ENCODE results near the gene PSME3IP1. TPM values are rescaled to one million over a fixed set of nuclear protein-coding genes. Genes with fewer than 3 reads are reported as not detected.

The PSME3IP1 gene
- polyA plus RNA-seq, 1 experiment: 68.9 TPM

DNA sequence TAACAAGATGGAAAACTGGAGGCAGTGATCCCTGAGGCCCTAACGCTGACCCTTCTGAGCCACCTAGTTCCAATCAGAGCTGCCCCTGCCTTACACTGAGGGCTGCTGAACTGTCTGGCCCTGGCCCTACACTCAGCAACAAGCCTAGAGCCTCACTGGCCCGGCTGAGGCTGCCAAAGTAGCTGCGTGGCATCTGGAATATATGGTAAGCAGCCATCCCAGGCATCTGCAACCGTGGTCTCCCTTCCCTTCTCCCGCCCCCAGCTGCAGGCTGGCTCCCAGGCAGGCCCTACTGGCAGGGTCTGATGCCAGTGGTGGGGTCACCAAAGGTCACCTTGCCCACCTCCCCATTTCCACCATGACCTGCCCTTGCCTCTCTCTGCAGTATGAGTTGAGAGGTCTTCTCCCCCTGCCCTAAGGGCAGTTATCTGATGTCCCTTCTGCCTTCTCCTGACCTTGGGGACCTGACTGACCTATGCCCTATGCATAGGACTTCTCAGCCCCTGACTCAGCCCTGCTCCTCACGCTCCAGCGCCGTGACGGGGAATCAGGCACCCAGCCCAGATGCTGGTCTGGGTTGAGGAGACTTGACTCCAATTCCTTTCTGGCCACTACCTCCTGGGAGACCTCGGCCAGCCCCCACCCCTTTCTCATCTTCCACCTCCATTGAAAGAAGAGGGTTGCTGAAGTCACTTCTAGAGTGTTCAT lies 48.1 kb downstream of the PSME3IP1 start:
- Histone ChIP-seq H3K27me3 (ENCODE audit: control insufficient read depth, insufficient read depth, low read length) (no peaks in the 10 kb centered on the region), H3K27ac (ENCODE audit: low read depth, low read length) (no peak overlapping the region), H3K4me3 (ENCODE audit: low read depth, low read length) (no peak overlapping the region), H3K9me3 (ENCODE audit: control insufficient read depth, insufficient read depth, low read length) (no peaks in the 10 kb centered on the region; the same call in 1 of the 2 replicates)
- DNase-seq (ENCODE audit: low read depth, low spot score): no peak
- ChIA-PET POLR2A (no interaction called here), CTCF (interaction anchor here (1.1 kb wide), 1 partner anchor 54 kb away, joined by 3 read pairs; no protein-coding TSS in a partner anchor)
- TF ChIP-seq, protein P1, sequence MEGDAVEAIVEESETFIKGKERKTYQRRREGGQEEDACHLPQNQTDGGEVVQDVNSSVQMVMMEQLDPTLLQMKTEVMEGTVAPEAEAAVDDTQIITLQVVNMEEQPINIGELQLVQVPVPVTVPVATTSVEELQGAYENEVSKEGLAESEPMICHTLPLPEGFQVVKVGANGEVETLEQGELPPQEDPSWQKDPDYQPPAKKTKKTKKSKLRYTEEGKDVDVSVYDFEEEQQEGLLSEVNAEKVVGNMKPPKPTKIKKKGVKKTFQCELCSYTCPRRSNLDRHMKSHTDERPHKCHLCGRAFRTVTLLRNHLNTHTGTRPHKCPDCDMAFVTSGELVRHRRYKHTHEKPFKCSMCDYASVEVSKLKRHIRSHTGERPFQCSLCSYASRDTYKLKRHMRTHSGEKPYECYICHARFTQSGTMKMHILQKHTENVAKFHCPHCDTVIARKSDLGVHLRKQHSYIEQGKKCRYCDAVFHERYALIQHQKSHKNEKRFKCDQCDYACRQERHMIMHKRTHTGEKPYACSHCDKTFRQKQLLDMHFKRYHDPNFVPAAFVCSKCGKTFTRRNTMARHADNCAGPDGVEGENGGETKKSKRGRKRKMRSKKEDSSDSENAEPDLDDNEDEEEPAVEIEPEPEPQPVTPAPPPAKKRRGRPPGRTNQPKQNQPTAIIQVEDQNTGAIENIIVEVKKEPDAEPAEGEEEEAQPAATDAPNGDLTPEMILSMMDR (IDR thresholded peaks at IDR 0.05; ENCODE audit: low read depth, low read length): no peak

DNA sequence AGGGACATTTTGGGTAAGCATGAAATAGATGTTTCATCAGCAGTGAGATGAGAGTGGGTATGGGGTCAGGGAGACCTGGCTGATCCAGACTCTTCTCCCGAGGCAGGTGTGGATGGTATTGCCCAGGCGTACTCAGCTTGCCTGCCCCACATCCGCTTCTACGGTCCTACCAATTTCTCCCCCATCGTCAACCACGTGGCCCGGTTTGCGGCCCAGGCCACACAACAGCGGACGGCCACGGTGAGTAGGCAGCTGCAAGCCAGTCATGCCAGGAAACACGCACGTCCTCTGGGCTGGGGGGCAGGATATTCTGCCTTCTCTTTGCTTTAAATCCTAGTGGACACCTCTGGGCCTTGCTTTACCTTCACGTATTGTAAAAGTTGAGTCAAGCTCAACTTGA lies 48.8 kb downstream of the PSME3IP1 start:
- POLR2A ChIA-PET: no interaction called here
- no peaks in the 10 kb centered on the region for H3K27me3 ChIP-seq (ENCODE audit: control insufficient read depth, insufficient read depth, low read length)
- H3K9me3 ChIP-seq (ENCODE audit: control insufficient read depth, insufficient read depth, low read length): no peaks in the 10 kb centered on the region; the same call in 1 of the 2 replicates
- DNase-seq (ENCODE audit: low read depth, low spot score): no peak
- H3K27ac ChIP-seq (ENCODE audit: low read depth, low read length): no peak overlapping the region
- CTCF ChIA-PET: interaction anchor here (0.6 to 1.1 kb wide), 2 partner anchors 53 to 271 kb away, joined by 3 read pairs; no protein-coding TSS in a partner anchor
- H3K4me3 ChIP-seq (ENCODE audit: low read depth, low read length): no peak overlapping the region
- TF ChIP-seq, protein P1 (IDR thresholded peaks at IDR 0.05; ENCODE audit: low read depth, low read length): no peak

DNA sequence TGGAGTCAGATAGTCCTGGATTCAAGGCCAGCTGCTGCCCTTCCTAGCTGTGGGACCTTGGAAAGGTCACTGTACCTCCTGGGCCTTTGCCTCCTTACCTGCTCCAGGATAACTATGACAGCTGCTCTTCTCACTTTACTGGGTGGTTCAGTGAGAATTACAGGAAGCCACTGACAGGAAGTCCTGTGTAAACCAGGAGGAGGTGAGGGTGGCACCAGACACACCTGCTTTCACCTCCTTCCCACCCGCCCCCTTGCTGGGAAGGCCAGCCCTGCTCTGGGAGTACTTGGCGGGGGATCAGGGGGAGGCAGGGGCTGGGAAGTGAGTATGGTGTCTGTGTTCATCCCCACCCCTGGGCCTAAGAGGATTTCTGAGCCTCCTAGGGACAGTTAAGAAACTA lies 50.9 kb downstream of the PSME3IP1 start:
- no peak for DNase-seq (ENCODE audit: low read depth, low spot score)
- H3K27me3 ChIP-seq (ENCODE audit: control insufficient read depth, insufficient read depth, low read length): no peaks in the 10 kb centered on the region
- H3K9me3 ChIP-seq (ENCODE audit: control insufficient read depth, insufficient read depth, low read length): no peaks in the 10 kb centered on the region; the same call in 1 of the 2 replicates
- no peak overlapping the region for H3K4me3 ChIP-seq (ENCODE audit: low read depth, low read length)
- H3K27ac ChIP-seq (ENCODE audit: low read depth, low read length): no peak overlapping the region
- CTCF ChIA-PET: no interaction called here
- POLR2A ChIA-PET: interaction anchor here (0.6 kb wide), 1 partner anchor 313 kb away, joined by 5 read pairs; no protein-coding TSS in a partner anchor
- TF ChIP-seq, protein P1 (IDR thresholded peaks at IDR 0.05; ENCODE audit: low read depth, low read length): no peak

DNA sequence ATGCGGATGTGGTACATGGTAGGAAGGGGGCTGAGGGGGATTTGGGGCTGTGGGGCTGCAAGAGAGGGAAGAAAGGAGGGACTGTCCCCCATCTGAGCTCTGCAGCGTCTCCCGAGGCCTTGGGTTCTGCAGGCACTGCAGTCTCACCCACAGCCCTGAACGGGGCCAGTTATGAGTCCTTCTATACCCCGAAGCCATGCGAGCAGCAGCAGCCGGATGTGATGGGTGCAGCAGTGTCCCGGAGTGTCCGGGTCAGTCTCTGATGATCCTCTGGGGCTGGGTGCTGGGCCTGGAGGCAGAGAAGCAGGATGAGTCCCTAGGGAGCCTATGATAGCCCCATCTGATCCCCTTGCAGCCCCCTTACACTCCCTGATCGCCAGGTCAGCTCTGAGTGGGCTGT lies 52.0 kb downstream of the PSME3IP1 start:
- Histone ChIP-seq H3K27me3 (ENCODE audit: control insufficient read depth, insufficient read depth, low read length) (no peaks in the 10 kb centered on the region), H3K9me3 (ENCODE audit: control insufficient read depth, insufficient read depth, low read length) (no peaks in the 10 kb centered on the region; the same call in 1 of the 2 replicates), H3K27ac (ENCODE audit: low read depth, low read length) (no peak overlapping the region), H3K4me3 (ENCODE audit: low read depth, low read length) (no peak overlapping the region)
- ChIA-PET POLR2A (no interaction called here), CTCF (no interaction called here)
- DNase-seq (ENCODE audit: low read depth, low spot score): no peak
- TF ChIP-seq, protein P1 (IDR thresholded peaks at IDR 0.05; ENCODE audit: low read depth, low read length): no peak

DNA sequence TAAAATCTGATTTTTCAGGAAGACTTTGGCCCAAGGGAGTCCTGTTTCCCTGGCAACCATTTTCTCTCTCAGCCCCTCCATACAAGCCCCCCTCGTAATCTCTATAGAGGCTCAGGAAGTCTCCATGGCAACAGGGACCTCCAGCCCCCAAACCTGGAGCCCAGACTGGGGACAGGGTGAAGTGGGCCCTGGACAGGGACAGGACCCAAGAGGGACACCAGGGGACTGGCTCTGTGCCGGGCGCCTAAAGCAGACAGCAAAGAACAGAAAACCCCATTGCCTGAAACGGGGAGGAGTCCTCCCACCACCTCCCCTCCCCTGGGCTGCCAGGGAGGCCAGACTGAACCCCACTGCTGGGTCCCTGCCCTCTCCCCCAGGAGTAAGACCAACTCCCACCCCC lies 52.8 kb downstream of the PSME3IP1 start:
- ChIA-PET CTCF (interaction anchor here (0.6 kb wide), 1 partner anchor 10 kb away, joined by 3 read pairs; no protein-coding TSS in a partner anchor), POLR2A (no interaction called here)
- H3K27me3 ChIP-seq (ENCODE audit: control insufficient read depth, insufficient read depth, low read length): no peaks in the 10 kb centered on the region
- no peaks in the 10 kb centered on the region; the same call in 1 of the 2 replicates for H3K9me3 ChIP-seq (ENCODE audit: control insufficient read depth, insufficient read depth, low read length)
- no peak overlapping the region for H3K4me3 ChIP-seq (ENCODE audit: low read depth, low read length)
- TF ChIP-seq, protein P1 (IDR thresholded peaks at IDR 0.05; ENCODE audit: low read depth, low read length): no peak
- DNase-seq (ENCODE audit: low read depth, low spot score): no peak
- H3K27ac ChIP-seq (ENCODE audit: low read depth, low read length): no peak overlapping the region
